ENCODE measurements around the gene SNX20.

Gene SNX20

GRCh38 chr16:50685462-50686063 is 4.5 kb upstream of the SNX20 start:
- Histone ChIP-seq H3K36me3 (ENCODE audit: low read length) (no peaks in the 10 kb centered on the region), H3K79me2 (ENCODE audit: insufficient read depth, low read length) (no peaks in the 10 kb centered on the region), H3K27me3 (ENCODE audit: low read length) (no peaks in the 10 kb centered on the region), H2AFZ (ENCODE audit: low read depth, low read length, severe bottlenecking) (no peak overlapping the region), H3K27ac (ENCODE audit: low read depth, low read length) (no peak overlapping the region), H4K20me1 (ENCODE audit: low read depth, low read length) (no peaks in the 10 kb centered on the region), H3K9me2 (replicated peaks; ENCODE audit: insufficient read depth, low read length) (no peaks in the 10 kb centered on the region), H3K4me3 (ENCODE audit: insufficient read depth, low read length, poor library complexity, severe bottlenecking) (no peak overlapping the region), H3K9me3 (ENCODE audit: insufficient read depth, low read length) (no peaks in the 10 kb centered on the region), H3F3A (ENCODE audit: insufficient read depth) (no peaks in the 10 kb centered on the region), H3K9ac (ENCODE audit: low read length) (no peak overlapping the region), H3K4me2 (ENCODE audit: low read depth, low read length, poor library complexity, severe bottlenecking) (no peak overlapping the region)
- TF ChIP-seq EZH2phosphoT487 (conservative IDR thresholded peaks at IDR 0.05; ENCODE audit: low read length), result no peak
- TF ChIP-seq CTCF (IDR thresholded peaks at IDR 0.05; ENCODE audit: insufficient read depth, low read length, poor library complexity, severe bottlenecking), result no peak

- Histone ChIP-seq H3K4me2 (ENCODE audit: low read depth, low read length, poor library complexity, severe bottlenecking) (no peak overlapping the region), H3K79me2 (ENCODE audit: insufficient read depth, low read length) (no peaks in the 10 kb centered on the region), H3K4me3 (ENCODE audit: insufficient read depth, low read length, poor library complexity, severe bottlenecking) (no peak overlapping the region), H2AFZ (ENCODE audit: low read depth, low read length, severe bottlenecking) (no peak overlapping the region), H3K27me3 (ENCODE audit: low read length) (no peaks in the 10 kb centered on the region), H4K20me1 (ENCODE audit: low read depth, low read length) (no peaks in the 10 kb centered on the region), H3K9me2 (replicated peaks; ENCODE audit: insufficient read depth, low read length) (no peaks in the 10 kb centered on the region), H3K9ac (ENCODE audit: low read length) (no peak overlapping the region), H3K36me3 (ENCODE audit: low read length) (no peaks in the 10 kb centered on the region), H3F3A (ENCODE audit: insufficient read depth) (no peaks in the 10 kb centered on the region), H3K27ac (ENCODE audit: low read depth, low read length) (no peak overlapping the region), H3K9me3 (ENCODE audit: insufficient read depth, low read length) (no peaks in the 10 kb centered on the region)
- TF ChIP-seq EZH2phosphoT487 (conservative IDR thresholded peaks at IDR 0.05; ENCODE audit: low read length) (no peak), CTCF (IDR thresholded peaks at IDR 0.05; ENCODE audit: insufficient read depth, low read length, poor library complexity, severe bottlenecking) (no peak)
Observed at GRCh38 chr16:50684823-50685461, 3.8 kb upstream of the SNX20 start.

- TF ChIP-seq EZH2phosphoT487 (conservative IDR thresholded peaks at IDR 0.05; ENCODE audit: low read length), result no peak
- TF ChIP-seq CTCF (IDR thresholded peaks at IDR 0.05; ENCODE audit: insufficient read depth, low read length, poor library complexity, severe bottlenecking), result no peak
- H3K79me2 ChIP-seq (ENCODE audit: insufficient read depth, low read length), result no peaks in the 10 kb centered on the region
- no peaks in the 10 kb centered on the region for H3K36me3 ChIP-seq (ENCODE audit: low read length)
- no peaks in the 10 kb centered on the region for H4K20me1 ChIP-seq (ENCODE audit: low read depth, low read length)
- no peaks in the 10 kb centered on the region for H3K27me3 ChIP-seq (ENCODE audit: low read length)
- H2AFZ ChIP-seq (ENCODE audit: low read depth, low read length, severe bottlenecking), result no peak overlapping the region
- no peaks in the 10 kb centered on the region for H3K9me2 ChIP-seq (replicated peaks; ENCODE audit: insufficient read depth, low read length)
- H3F3A ChIP-seq (ENCODE audit: insufficient read depth), result no peaks in the 10 kb centered on the region
- H3K4me2 ChIP-seq (ENCODE audit: low read depth, low read length, poor library complexity, severe bottlenecking), result no peak overlapping the region
- no peak overlapping the region for H3K27ac ChIP-seq (ENCODE audit: low read depth, low read length)
- H3K9me3 ChIP-seq (ENCODE audit: insufficient read depth, low read length), result no peaks in the 10 kb centered on the region
- no peak overlapping the region for H3K4me3 ChIP-seq (ENCODE audit: insufficient read depth, low read length, poor library complexity, severe bottlenecking)
- no peak overlapping the region for H3K9ac ChIP-seq (ENCODE audit: low read length)
Observed at GRCh38 chr16:50683689-50684374, 2.7 kb upstream of the SNX20 start.

Data from SU-DHL-6 (cell line).